Activated T-cell treated with anti-CD3 and anti-CD28 coated beads for 24 hours (primary cell): ENCODE results near the gene S100A7A.

Experiments used
- DNase-seq: peaks from one replicate; pipeline ENCODE4 v3.0.0-alpha.2; 2020; ENCODE audit warnings: low read depth

The S100A7A gene

DNA sequence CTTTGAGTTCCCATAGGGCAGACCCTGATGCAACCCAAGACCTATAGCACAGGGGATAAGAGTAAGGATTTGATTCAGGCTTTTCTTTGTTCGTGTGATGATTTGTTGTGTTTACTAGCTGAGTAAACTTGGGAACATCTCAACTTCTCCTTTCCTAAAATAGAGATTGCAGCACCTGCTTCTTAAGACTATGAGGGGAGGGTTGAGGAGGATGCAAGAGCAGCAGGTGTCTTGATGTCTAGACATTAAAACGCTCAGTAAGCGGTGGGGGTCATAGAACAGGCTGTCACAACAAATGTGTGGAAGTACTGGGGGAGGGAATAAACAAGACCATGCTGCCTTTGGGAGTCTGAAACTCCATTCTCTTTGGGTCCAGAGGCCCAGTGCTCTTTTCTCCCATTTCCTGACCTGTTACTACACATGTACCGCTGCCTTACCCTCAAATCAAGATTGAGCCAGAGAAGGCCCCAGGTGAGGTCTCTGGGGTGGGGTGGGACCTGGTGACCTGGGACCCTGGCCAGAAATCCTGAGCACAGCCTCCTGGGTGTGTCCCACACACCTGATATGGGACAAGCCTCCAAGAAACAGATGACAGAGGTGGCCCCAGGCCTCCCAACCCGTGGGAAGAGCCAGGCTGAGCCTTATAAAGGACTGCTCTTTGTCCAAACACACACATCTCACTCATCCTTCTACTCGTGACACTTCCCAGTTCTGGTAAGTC lies at the start of gene S100A7A:
TSS of gene S100A7A (plus strand) at position 671 of the 721 bp plus-strand sequence. CDS start 1,563 bp downstream, outside the sequence.
- DNase-seq, result no peak

DNA sequence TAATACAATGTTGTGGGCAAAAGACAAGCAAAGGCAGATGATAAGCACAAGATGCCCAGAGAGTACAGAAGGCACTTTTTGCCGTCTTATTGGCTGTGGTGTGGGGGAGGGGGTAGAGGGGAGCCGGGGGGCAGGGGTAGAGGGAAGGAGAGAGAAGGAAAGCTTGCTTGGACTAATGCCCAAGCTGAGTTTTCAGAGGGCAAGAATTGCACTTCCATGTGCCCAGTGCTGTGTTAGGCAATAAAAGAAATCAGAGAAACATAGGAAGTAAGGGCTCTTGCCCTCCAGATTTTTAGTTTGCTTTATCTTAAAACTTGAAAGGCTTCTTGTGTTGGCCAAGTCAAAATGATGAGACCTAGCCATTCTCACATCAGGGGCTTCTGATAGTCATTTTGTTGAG lies 49.2 kb upstream of the S100A7A start:
- DNase-seq, result no peak

DNA sequence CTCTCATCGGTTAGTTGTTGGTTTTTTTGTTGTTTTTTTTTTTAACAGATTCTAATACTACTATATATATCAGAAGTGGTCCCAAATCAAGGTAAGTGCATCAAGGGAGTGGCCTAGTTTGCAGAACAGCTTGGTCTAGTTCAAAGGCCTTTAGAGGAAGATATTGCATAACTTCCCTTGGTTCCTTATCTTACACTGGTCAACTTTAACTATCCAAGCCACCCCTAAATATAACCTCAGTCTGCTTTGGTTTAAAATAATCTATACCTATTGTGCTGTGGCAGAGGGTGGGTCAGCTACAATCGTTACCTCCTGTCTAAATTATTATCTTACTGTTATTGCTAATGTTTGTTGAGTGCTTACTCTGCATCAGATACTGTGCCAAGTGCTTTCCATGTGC lies 47.8 kb upstream of the S100A7A start:
- DNase-seq, result no peak

DNA sequence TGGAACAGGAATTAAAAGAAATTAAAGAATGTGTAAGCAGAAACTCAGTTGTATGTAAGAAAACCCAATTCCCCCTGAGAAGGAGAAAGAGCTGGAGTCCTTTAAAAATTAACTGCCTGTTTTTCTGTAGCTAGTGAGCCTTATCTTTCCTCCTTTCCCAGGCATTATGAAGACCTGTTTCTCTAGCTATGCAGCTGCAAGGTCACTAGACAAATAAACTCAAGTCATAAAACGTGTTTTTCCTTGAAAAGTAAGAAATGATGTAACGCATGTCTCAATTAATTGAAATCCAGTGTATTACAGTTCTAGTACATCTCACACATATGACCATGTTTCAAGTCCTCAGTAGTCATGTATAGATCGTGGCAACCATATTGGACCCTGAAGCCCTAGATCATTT lies 46.2 kb upstream of the S100A7A start:
- no peak for DNase-seq

DNA sequence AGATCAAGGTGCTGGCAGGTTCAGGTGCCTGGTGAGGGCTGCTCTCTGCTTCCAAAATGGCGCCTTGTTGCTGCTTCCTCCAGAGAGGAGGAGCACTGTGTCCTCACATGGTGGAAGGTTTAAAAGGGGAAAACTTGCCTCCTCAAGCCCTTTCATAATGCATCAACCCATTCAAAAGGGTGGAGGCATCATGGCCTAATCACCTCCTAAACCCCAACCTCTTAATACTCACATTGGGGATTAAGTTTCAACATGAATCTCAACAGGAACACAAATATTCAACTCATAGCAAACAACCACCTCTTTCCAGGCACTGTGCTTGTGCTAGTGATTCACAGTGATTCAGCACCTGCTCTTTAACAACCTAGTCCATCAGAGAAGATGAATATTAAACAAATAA lies 45.1 kb upstream of the S100A7A start:
- no peak for DNase-seq

DNA sequence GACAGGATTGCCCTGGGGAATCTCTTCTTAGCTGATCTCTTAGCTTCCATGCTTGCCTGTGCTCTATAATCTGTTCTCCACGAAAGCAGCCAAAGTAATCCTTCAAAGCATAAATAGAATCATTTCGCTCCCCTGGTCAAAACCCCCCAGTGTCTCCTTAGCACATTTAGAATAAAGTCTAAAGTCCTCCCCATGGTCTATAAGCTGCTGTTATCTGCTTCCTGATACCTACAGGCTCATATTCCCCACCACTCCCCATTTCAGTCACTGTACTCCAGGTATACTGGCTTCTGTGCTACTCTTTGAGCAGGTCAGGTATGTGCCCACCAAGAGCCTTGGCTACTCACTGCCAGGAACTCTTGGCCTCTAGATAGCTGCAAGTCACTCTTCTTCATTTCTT lies 43.7 kb upstream of the S100A7A start:
- no peak for DNase-seq

DNA sequence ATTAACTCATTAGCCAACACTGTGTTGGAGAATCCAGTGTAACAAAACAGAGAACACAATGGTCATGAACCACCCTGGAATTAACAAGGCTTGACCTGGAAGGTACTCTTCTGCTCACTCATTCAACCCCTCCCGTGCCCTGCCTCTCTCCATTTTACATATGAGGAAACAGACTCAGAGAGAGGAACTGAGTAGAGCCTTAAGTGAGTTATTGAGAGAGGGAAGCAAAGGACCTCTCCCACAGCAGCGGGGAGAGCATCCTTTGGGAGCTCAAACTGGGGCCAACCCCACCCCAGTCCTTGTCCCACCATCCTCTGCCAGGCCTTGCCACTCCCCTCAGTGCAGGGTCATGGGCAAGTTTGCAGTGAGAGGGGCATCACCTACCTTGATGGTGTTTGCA lies 42.2 kb upstream of the S100A7A start:
- DNase-seq, result no peak

DNA sequence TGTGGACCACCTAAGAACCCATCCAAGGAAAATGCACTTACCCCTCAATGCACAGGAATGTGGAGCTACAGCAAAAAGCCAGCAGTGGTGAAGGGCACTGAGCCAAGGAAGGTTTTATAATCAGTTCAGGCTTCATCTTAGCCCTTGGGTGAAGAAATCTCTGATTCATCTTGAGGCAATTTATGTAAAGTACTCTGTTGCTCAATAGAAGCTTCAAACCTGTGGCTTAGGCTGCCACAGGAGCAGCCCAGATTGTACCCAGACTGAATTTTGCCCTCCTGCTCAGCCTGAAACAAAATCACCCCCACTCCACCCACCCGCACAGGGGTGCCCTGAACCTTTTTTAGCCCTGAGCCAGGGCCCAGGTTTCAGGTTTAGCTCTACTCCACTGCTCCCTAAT lies 40.8 kb upstream of the S100A7A start, which contains the start of gene S100A12:
TSS of gene S100A12 (minus strand) at position 111 of the 400 bp plus-strand sequence. CDS start 1,029 bp downstream, outside the sequence.
- DNase-seq, result no peak

DNA sequence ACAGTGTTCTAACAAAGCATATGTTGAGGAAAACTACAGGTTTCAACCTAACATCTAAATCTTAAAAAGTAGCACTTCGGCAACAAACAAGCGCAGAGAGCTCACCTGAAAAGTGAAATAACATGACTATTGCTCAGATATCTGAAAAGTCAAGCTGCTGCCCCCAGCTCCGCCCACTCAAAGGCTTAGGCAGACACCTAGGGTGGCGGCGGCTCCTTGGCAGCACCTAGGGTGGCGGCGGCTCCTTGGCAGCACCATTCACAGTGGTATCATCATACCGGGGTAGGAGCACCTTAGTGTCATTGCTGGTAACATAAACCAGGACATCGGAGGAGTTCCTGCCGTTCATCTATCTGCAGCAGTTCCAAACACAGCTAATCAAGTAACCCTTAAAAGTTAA lies 36.7 kb upstream of the S100A7A start:
- DNase-seq, result no peak

DNA sequence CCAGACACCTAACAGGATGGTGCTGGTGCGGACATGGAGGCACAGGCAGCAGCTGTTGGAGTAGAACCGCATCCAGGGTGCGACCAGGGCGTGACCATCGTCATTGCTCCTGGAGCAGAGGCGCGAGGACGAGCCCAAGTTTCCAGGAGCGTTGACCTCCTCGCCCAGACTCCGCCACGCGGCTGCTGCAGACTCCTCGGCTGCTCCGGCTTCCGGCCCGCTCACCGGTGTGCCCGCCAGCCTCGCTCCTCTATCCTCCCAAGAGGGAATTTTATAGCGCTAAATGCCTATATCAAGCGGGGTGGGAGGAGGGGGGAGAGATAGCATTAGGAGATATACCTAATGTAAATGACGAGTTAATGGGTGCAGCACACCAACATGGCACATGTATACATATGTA lies 35.6 kb upstream of the S100A7A start:
- DNase-seq, result no peak

DNA sequence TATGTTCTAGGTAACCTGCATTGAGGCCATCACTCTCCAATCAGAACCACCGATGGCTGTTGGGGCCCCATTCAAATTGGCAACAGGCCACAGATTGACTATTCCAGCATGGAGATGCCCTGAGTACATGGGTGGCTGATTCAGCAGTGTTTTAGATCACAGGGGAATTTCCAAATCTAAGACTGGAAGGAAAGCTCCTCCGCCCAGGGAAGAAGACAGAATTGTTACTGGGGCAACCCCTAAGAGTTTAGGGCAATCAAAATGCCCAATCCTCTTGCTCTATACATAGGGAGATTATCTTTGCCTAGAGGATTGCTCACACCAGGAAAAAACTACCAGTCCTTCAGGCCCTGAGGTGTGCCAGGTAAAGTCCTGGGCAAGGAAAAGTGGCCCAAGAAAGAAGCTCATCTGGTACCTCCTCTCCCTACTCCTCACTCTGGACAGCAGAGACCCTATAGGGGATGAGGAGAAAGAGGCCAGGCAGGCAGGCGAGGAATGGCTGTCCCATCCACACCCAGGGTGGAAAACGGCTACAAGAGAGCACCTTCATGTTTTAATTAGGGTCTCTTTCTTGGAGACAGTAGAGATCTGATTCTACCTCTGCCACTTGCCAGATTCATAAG lies 31.3 kb upstream of the S100A7A start:
- DNase-seq, result no peak

DNA sequence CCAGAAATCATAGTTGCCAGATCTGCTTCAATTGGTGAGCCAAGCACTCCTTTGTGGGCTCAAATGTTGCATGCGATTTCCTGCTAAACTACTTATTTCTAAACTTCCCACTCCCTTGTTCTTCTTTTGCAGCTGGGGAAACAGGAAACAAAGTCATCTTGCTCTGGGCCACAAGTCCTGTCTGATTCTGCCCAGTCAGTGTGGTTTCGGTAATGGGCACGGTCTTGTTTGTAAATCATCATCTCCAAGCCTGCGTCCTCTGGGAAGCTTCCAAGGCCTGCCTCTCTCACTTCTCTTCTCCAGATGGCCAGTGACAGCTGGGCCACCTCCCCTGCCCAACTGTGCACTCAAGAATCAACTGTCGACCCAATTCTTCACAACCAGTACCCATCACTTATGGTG lies 29.8 kb upstream of the S100A7A start:
- no peak for DNase-seq

DNA sequence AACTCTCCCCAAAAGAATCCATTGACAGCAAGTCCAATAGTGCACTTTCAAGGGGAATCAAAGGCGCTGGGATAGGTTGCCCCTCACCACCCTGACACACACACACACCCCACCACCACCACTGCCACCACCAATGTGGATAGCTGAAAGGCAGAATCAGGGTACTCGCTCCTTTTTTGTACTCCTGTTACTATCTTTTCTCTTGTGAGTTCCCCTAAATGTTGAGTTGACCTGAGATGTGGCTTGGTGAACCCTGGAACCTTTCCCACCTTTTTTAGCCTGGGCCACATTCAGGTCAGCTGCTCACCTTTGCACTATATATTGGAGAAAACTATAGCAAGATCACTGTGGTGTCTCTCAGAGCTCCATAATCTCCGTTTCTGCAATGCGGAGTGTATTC lies 29.3 kb upstream of the S100A7A start:
- DNase-seq, result no peak

DNA sequence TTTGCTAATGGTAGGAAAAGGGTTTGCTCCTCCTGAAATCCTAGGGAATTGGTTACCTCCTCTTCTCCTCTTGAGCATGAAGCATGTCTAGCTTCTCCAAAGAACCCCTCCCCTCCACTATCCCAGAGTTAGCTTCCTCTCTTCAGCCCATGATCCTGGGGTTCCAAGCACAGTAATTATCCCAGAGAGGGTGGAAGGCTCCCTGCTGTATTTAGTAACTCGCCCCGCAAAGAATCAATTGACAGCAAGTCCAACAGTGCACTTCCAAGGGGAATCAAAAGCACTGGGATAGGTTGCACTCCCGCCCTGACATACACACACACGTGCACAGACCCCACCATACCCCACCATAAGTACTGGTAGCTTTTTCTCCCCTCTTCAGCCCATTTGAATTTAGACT lies 28.5 kb upstream of the S100A7A start:
- no peak for DNase-seq

DNA sequence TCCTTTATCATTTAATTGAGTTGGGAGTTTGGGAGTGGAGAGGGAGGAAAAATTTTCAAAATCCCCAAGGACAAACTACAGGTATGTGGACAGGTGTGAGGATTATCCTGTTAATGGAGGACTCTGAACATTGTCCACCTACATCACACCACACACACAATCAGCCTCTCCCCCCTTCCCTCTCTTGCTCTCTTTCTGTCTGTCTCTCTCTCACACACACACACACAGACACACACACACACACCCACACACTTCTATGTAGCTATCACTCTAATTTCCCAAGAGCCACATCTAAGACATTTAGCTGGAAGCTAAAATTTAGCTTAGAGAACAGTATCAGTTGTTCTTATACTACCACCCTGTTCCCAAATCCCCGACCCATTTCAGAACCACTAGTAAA lies 26.9 kb upstream of the S100A7A start:
- DNase-seq, result no peak

DNA sequence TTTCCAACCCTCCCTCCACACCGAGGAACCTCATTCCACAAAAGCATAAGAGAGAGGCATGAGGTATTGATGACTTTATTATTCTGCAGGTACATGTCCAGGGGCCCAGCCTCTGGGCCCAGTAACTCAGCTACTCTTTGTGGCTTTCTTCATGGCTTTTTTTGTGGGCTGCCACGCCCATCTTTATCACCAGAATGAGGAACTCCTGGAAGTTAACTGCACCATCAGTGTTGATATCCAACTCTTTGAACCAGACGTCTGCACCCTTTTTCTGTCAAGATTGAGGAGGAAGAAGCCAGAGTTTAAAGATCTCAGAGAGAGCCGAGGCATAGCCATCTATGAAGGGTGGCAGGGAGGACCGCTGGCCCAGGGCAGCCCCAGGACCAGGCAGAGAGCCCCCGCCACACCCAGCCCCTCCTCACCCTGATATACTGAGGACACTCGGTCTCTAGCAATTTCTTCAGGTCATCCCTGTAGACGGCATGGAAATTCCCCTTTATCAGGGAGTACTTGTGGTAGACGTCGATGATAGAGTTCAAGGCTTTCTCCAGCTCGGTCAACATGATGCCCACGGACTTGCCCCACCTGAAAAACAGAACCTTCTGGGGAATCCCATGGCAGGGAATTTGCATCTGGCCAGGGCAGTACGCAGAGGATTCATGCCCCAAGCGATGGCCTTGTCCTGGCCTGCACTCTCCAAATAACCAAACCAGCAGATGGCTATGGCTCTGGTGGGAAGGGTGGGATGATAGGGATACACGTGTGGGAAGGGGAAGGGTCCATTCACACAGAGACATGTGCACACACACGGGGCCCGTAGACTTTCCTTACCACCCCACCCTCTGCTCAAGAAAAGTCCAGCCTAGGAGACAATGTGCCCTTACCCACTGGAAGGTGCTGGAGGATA lies 26.1 kb upstream of the S100A7A start:
- DNase-seq, result no peak

DNA sequence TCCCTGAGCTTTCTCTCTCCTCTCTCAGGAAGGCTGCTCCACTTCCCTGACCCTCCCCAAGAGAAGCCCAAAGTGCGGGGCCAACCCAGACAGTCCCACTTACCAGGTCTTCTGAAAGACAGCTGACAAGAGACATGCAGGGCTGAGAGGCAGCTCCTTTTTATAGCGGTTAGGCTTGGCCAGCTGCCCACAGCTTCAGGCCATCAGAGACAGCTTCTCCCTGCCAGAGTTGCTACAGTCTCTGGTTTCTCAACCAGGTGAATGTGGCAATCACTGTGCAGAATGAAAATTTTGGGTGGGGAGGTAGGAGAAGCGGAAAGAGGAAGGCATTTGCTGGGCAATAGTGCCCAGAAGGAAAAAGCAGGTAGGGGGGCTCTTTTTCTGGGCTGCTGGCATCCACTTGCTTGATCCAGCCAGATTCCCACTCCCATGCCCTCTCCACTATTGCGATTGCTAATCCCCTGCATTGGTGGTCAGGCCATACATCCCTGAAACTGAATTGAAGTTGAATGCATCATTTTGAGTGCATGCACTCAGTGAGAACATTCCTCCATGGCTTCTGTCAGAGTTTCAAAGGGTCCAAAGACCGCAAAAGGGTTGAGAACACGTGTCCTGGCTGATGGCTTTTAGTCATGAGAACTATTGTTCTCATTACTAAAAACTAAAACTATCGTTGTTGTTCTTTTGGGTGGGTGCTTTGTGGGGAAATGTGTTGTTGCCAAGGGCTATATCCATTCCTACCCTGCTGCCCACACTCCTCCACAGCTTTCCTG lies 25.2 kb upstream of the S100A7A start, which contains the start of gene S100A8:
TSS of gene S100A8 (minus strand) at position 136 of the 773 bp plus-strand sequence. CDS start 538 bp downstream, outside the sequence.
- no peak for DNase-seq

DNA sequence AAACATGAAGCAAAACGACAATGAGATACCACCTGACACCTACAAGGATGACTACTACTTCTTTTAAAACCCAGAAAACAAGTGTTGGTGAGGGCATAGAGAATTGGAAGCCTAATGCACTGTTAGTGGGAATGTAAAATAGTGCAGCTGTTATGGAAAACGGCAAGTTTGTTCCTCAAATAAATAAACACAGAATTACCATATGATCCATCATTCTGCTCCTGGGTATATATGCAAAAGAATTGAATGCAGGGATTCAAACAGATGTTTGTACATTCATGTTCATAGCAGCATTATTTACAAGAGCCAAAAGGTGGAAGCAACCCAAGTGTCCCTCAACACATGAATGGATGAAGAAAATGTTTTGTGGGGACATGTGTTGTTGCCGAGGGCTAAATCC lies 24.1 kb upstream of the S100A7A start:
- DNase-seq, result no peak

DNA sequence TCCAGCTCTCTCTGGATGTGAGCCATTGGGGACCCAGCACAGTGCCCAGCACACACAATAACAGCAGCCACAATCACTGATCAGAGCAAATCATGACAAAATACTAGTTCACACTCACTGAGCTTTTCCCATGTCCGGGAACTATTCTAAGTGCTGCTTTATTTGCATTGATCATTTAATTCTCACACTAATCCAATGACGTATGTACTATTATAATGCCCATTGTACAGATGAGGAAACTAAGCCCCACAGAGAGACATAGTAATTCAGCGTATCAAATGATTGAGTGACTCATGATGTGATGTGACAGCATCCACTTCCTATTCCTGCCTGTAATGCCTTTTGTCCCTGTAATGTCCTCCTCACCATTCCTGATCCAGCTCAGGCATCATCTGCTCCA lies 23.5 kb upstream of the S100A7A start:
- no peak for DNase-seq

DNA sequence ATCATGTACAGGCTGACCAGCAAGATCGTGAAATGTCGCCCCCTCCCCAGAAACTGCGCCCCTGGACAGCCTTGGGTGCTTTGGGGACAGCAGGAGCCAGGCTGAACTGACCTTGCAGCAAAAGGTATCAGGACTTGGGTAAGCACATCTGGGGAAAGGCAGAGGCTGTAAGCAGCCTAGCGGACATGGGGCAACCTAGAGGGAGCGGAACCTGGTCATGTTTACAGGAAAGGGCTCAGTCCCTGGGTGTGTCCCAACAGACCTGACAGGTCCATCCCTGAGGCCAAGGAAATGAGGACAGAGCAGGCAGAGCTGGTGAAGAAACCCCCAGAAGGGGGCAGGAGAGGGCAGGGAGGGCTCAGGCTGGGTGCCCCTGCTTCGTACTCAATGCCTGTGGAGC lies 22.4 kb upstream of the S100A7A start:
- DNase-seq, result no peak

DNA sequence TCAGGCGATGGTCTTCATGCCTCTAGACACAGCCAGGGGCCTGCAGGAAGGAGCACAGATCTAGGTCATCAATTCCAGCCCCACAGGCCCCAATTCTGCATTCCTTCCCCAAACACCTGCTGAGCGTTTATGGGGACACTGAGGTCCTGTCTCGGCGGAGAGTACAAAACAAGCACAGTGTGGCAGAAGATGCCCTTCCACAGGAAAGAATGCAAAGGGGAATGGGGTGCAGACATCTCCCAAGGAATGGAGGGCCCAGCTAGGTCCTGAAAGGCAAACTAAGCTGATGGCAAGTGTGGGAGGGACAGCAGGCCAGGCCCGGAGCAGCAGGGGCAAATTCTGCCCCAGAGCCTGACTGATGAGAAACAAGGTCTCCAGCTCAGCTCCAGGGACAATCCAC lies 21.9 kb upstream of the S100A7A start:
- DNase-seq, result no peak

DNA sequence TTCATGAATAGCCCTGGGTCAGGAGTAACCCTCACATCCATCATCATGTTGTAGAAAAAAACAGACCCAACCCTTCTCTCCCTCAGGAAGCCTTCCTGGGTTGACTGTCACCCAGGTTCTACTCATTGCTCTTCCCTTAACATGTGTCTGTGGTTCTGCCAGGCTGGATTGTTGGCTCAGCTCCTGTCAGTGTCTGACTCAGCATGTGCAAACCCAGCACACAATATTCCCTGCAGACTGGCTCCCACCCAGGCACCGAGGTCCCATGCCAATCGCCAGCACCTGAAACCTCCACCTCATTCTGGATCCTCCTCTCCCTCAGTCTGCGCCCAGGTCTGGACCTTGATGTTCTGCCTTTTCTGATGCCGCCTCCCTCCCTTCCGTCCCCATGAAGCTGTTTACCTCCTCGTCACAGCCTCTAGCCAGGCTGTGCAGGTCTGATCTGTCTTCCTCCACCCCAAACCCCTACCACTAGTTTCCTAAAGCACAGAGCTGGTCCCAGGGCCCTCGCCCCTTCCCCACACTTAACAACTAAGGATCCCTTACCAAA lies 21.1 kb upstream of the S100A7A start:
- DNase-seq, result no peak
